Loucy (cell line): ENCODE measurements around the gene ANAPC2.

Experiments used
- CTCF ChIP-seq: fragments of 200-600 bp; sonication (generic); conservative IDR thresholded peaks from 2 replicates; pipeline ENCODE4 v1.5.1; 2014; ENCODE audit warnings: mild to moderate bottlenecking, antibody characterized with exemption, low read length
- EZH2phosphoT487 ChIP-seq: fragments of 200-600 bp; IDR thresholded peaks from 2 replicates; pipeline ENCODE4 v1.6.1; 2018; ENCODE audit warnings: antibody characterized with exemption, mild to moderate bottlenecking, moderate library complexity, borderline replicate concordance

DNA sequence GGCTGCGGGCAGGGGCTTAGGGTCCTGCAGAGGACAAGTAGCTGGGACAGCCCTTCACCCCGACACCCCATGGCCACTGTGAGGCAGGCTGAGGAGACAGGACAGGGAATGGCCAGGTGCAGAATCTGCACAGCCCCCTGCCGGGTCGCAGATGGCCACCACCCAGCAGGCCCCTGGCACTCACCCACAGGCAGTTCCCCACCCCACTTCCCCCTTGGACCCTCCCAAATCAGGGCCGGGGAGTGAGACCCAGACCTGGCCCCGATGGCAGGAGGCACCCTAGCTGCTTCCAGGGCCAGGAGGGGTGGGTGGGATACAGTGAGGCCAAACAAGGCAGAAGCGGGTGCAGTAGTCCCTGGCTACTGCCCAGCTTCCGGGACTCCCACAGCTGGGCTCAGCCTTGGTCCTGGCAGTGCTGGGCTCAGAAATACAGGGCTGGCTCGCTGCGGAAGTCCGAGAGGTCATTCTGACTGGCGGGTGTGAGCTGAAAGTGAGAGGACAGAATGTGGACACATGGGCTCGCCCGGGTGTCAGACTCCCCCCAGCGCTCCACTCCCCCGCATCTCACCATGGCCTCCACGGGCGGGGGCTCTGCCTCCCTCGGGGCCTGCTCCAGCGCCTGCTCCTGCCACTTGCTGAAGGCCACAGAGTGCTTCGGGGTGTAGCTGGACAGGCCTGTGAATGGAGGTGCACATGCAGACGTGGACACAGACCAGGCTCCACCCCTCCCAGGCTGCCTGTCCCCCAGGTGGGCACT is 3.5 kb upstream of the ANAPC2 start:
- no peak for TF ChIP-seq CTCF
- no peak for TF ChIP-seq EZH2phosphoT487
